ENCODE results near the gene ADA. TPM values are rescaled to one million over a fixed set of nuclear protein-coding genes. Genes with fewer than 3 reads are reported as not detected.

Gene ADA
- total and polyA plus RNA-seq, 2 of the 13 experiments (the other 11 are each of a cell fraction or from before 2014, with no cell fraction given), result 2.5 to 11.3 TPM

GRCh38 chr20:44642203-44643153 is 9.0 kb downstream of the ADA start (continued):
- TF ChIP-seq ZNF691 (CRISPR knock-in tag; IDR thresholded peaks at IDR 0.05; ENCODE audit: borderline replicate concordance, low read depth) (no peak), ZNF567 (CRISPR knock-in tag; IDR thresholded peaks at IDR 0.05; ENCODE audit: borderline replicate concordance) (0 out of 2 replicates have a peak, but pooled peaks have one; percentile 82), RNF2 (conservative IDR thresholded peaks at IDR 0.05; ENCODE audit: low read depth) (peak; percentile 38; the same call in 1 of the 2 replicates), ATF1 (CRISPR knock-in tag; IDR thresholded peaks at IDR 0.05) (no peak), JUND (CRISPR knock-in tag; IDR thresholded peaks at IDR 0.05) (no peak), ZSCAN21 (CRISPR knock-in tag; IDR thresholded peaks at IDR 0.05; ENCODE audit: borderline replicate concordance) (no peak), ZNF839 (CRISPR knock-in tag; IDR thresholded peaks at IDR 0.05; ENCODE audit: borderline replicate concordance) (peak; percentile 61; the same call in 1 of the 2 replicates), GATAD1 (CRISPR knock-in tag; IDR thresholded peaks at IDR 0.05) (peak; percentile 23; the same call in 1 of the 2 replicates), XBP1 (CRISPR knock-in tag; IDR thresholded peaks at IDR 0.05) (no peak), AKAP8 (CRISPR knock-in tag; IDR thresholded peaks at IDR 0.05) (0 out of 2 replicates have a peak, but pooled peaks have one; percentile 30), IKZF5 (CRISPR knock-in tag; IDR thresholded peaks at IDR 0.05) (no peak), MTF1 (CRISPR knock-in tag; IDR thresholded peaks at IDR 0.05) (no peak), GLMP (CRISPR knock-in tag; IDR thresholded peaks at IDR 0.05; ENCODE audit: borderline replicate concordance) (no peak), SMAD9 (CRISPR knock-in tag; IDR thresholded peaks at IDR 0.05) (no peak), CC2D1A (CRISPR knock-in tag; IDR thresholded peaks at IDR 0.05) (no peak), DRAP1 (CRISPR knock-in tag; IDR thresholded peaks at IDR 0.05) (no peak), ZNF225 (CRISPR knock-in tag; IDR thresholded peaks at IDR 0.05) (peak; percentile 79; the same call in 1 of the 2 replicates), CREB1 (IDR thresholded peaks at IDR 0.05) (no peak), CREB1 (CRISPR knock-in tag; IDR thresholded peaks at IDR 0.05) (no peak), EHMT2 (IDR thresholded peaks at IDR 0.05; ENCODE audit: borderline replicate concordance, low read depth, low read length) (no peak), SMYD3 (CRISPR knock-in tag; IDR thresholded peaks at IDR 0.05) (no peak), E2F5 (CRISPR knock-in tag; conservative IDR thresholded peaks at IDR 0.05) (no peak), ZNF605 (CRISPR knock-in tag; IDR thresholded peaks at IDR 0.05) (peak; percentile 47; the same call in 1 of the 2 replicates), ZFP36L1 (CRISPR knock-in tag; IDR thresholded peaks at IDR 0.05) (no peak), HDAC1 (CRISPR knock-in tag; IDR thresholded peaks at IDR 0.05) (no peak), TGIF2 (CRISPR knock-in tag; IDR thresholded peaks at IDR 0.05) (no peak)

Measured in HepG2 (cell line).